HepG2 (cell line): ENCODE measurements around the gene SNAI1. TPM values are rescaled to one million over a fixed set of nuclear protein-coding genes. Genes with fewer than 3 reads are reported as not detected.
A peak's percentile ranks its signal among the peaks of the same experiment; 100 is the strongest.

ENCODE experiments used
- ATAC-seq: fragments of 200-7000 bp; cut with Tn5 transposase; 3 replicates; pipeline ENCODE4 v1.9.1; 2020; ENCODE audit warnings: mild to moderate bottlenecking, moderate library complexity
- BruUV-seq: library from RNA; stranded (reverse); fragments of 400-500 nt; replicated peaks from 2 replicates; lab custom pipeline; 2021; lab: Mats Ljungman, UMichigan
- CTCF ChIA-PET: fragments of 300-600 bp; formaldehyde crosslinking; extraction: SDS; loops from one replicate; lab custom pipeline; 2021; ENCODE audit warnings: low total read pairs, inconsistent platforms, low intra/inter-chr PET ratio; lab: Yijun Ruan, JAX
- POLR2A ChIA-PET: fragments of 350-600 bp; sonication (Branson Sonifier 250); formaldehyde crosslinking; loops from one replicate; lab custom pipeline; 2020; ENCODE audit warnings: antibody characterized with exemption, inconsistent platforms; lab: Yijun Ruan, JAX
- DNase-seq: peaks from one replicate; pipeline ENCODE4 v3.0.0-alpha.2; 2015; ENCODE audit warnings: low spot score
- FAIRE-seq: peaks from 3 replicates; lab custom pipeline; 2011; peaks lifted over from hg19 to GRCh38; lab: Jason Lieb, UNC
- H2AFZ ChIP-seq: one replicate; pipeline ENCODE4 v1.6.1; 2011; ENCODE audit warnings: low read length, inconsistent platforms
- H3K27ac ChIP-seq: fragments of 300-600 bp; 3 replicates; pipeline ENCODE4 v1.8.0; 2011; ENCODE audit warnings: mixed run types, mild to moderate bottlenecking, mixed read lengths, low read length, inconsistent platforms; ENCODE audit not compliant: insufficient read depth; ENCODE audit errors: extremely low read length
- H3K27me3 ChIP-seq, 2 experiments: fragments of 200-600 bp in 1 of 2; 2 replicates in 1 of 2; 3 replicates in 1 of 2; pipeline versions ENCODE4 v1.6.0 to v1.8.0; 2011; ENCODE audit warnings: low read length in 2 of 2, mild to moderate bottlenecking in 2 of 2, moderate library complexity in 2 of 2, inconsistent platforms in 1 of 2; ENCODE audit not compliant: insufficient read depth in 2 of 2, control insufficient read depth in 1 of 2
- H3K36me3 ChIP-seq, 2 experiments: fragments of 200-600 bp in 1 of 2; replicated peaks in 1 of 2; 2 replicates in 1 of 2; 3 replicates in 1 of 2; pipeline versions ENCODE4 v1.5.1 to v1.8.0; 2011; ENCODE audit warnings: low read length in 2 of 2, inconsistent platforms in 1 of 2; ENCODE audit not compliant: insufficient read depth in 2 of 2, control insufficient read depth in 1 of 2
- H3K4me1 ChIP-seq: 2 replicates; pipeline ENCODE4 v1.5.1; 2012; ENCODE audit warnings: low read length, inconsistent platforms; ENCODE audit not compliant: insufficient read depth
- H3K4me2 ChIP-seq: 2 replicates; pipeline ENCODE4 v1.6.0; 2011; ENCODE audit warnings: low read depth, low read length, inconsistent platforms
- H3K4me3 ChIP-seq, 3 experiments: fragments of 200-600 bp in 1 of 3; sonication (generic), shearing (Covaris generic) in 1 of 3; replicated peaks in 1 of 3; 2 replicates each; pipeline ENCODE4 v1.5.1; 2011 to 2016; ENCODE audit warnings: low read length in 3 of 3, inconsistent platforms in 2 of 3, low read depth in 2 of 3, mild to moderate bottlenecking in 2 of 3, control low read depth in 1 of 3, mixed read lengths in 1 of 3; ENCODE audit not compliant: insufficient read depth in 1 of 3
- H3K79me2 ChIP-seq: one replicate; pipeline ENCODE4 v1.6.1; 2011; ENCODE audit warnings: low read length, inconsistent platforms; ENCODE audit not compliant: insufficient read depth
- H3K9ac ChIP-seq: 2 replicates; pipeline ENCODE4 v1.6.0; 2011; ENCODE audit warnings: mild to moderate bottlenecking, low read depth, low read length, inconsistent platforms; ENCODE audit not compliant: insufficient read depth
- H3K9me3 ChIP-seq: 2 replicates; pipeline ENCODE4 v1.5.1; 2012; ENCODE audit warnings: mild to moderate bottlenecking, low read length
- H4K20me1 ChIP-seq: 2 replicates; pipeline ENCODE4 v1.6.0; 2011; ENCODE audit warnings: inconsistent platforms, mild to moderate bottlenecking, low read length, moderate library complexity; ENCODE audit not compliant: insufficient read depth
- HBP1 ChIP-seq: IDR thresholded peaks from 2 replicates; pipeline ENCODE4 v1.6.1; 2016; ENCODE audit warnings: low read depth, control low read depth
- HMGXB4 ChIP-seq, 2 experiments: sonication (generic) in 1 of 2; formaldehyde crosslinking in 1 of 2; IDR thresholded peaks; 2 replicates each; pipeline versions ENCODE4 v1.4.0 to v1.6.1; 2018 to 2020; ENCODE audit warnings: missing genetic modification reagents in 2 of 2, borderline replicate concordance in 1 of 2, low read depth in 1 of 2, mild to moderate bottlenecking in 1 of 2, missing biosample characterization in 1 of 2
- HNF4G ChIP-seq, 2 experiments: sonication (generic) in 1 of 2; formaldehyde crosslinking in 1 of 2; IDR thresholded peaks; 2 replicates each; pipeline versions ENCODE4 v1.4.0 to v1.6.1; 2011 to 2020; ENCODE audit warnings: borderline replicate concordance in 2 of 2, low read depth in 2 of 2, mild to moderate bottlenecking in 2 of 2, low read length in 1 of 2, missing genetic modification reagents in 1 of 2, moderate library complexity in 1 of 2
- MEIS2 ChIP-seq: sonication (generic); formaldehyde crosslinking; IDR thresholded peaks from 2 replicates; pipeline ENCODE4 v1.9.0; 2021; ENCODE audit warnings: mild to moderate bottlenecking, missing genetic modification reagents
- NFYB ChIP-seq: sonication (generic); formaldehyde crosslinking; IDR thresholded peaks from 2 replicates; pipeline ENCODE4 v1.4.0; 2020; ENCODE audit warnings: missing genetic modification reagents
- NFYC ChIP-seq: IDR thresholded peaks from 2 replicates; pipeline ENCODE4 v1.6.1; 2016; ENCODE audit warnings: missing genetic modification reagents, missing compliant biosample characterization
- NKX3-1 ChIP-seq: sonication (generic); formaldehyde crosslinking; IDR thresholded peaks from 2 replicates; pipeline ENCODE4 v1.5.0; 2020; ENCODE audit warnings: missing genetic modification reagents
- SIN3A ChIP-seq: IDR thresholded peaks from 2 replicates; pipeline ENCODE4 v1.6.1; 2011; ENCODE audit warnings: low read depth, mild to moderate bottlenecking, control low read depth, low read length, borderline replicate concordance
- ZBTB7A ChIP-seq: sonication (generic); formaldehyde crosslinking; IDR thresholded peaks from 2 replicates; pipeline ENCODE4 v1.8.0; 2022; ENCODE audit warnings: mild to moderate bottlenecking, missing genetic modification reagents
- ZNF280B ChIP-seq: sonication (generic); formaldehyde crosslinking; IDR thresholded peaks from 2 replicates; pipeline ENCODE4 v1.5.0; 2020; ENCODE audit warnings: missing genetic modification reagents, mild to moderate bottlenecking, borderline replicate concordance
- WGBS: methylation state at CpG from one replicate; pipeline ENCODE4 v1.1.6; 2017; ENCODE audit warnings: low lambda C conversion rate; 5-methylcytosine and 5-hydroxymethylcytosine counted together
- in situ Hi-C: cut with HindIII; loops from 2 replicates; pipeline ENCODE4 v1.10.0; 2017; ENCODE audit warnings: low pct_unique_long_range_greater_than_20kb; ENCODE audit not compliant: extremely low pct_ligation_motif_present
- intact Hi-C: fragments of 100-400 bp; cut with micrococcal nuclease; formaldehyde crosslinking; loops from one replicate; pipeline ENCODE4 v1.10.0; 2022; ENCODE audit not compliant: unreplicated experiment
- polyA plus RNA-seq, 8 experiments: library from polyadenylated mRNA; depleted of rRNA in 3 of 8; stranded (reverse) in 7 of 8; unstranded in 1 of 8; fragments of >200 nt; fragmentation: Illumina TruSeq in 4 of 8; extraction: Trizol in 4 of 8; gene quantifications; 2 replicates each; pipeline versions ENCODE4 v1.2.1 to v1.2.3, GENCODE V29; 2011 to 2016; ENCODE audit warnings: low read depth in 4 of 8, missing spikeins in 1 of 8, mixed read lengths in 1 of 8; ENCODE audit not compliant: insufficient read depth in 1 of 8
- total RNA-seq, 5 experiments: library from RNA; depleted of rRNA; stranded (reverse); fragments of >200 nt; fragmentation: Illumina TruSeq; extraction: Trizol; gene quantifications; 2 replicates each; pipeline ENCODE4 v1.2.3, GENCODE V29; 2016; ENCODE audit warnings: low read depth in 1 of 5

The SNAI1 gene
- total and polyA plus RNA-seq, 2 of the 13 experiments (the other 11 are each of a cell fraction or from before 2014, with no cell fraction given): 1.3 to 1.4 TPM

GRCh38 chr20:50015993-50016770, 33.4 kb downstream of the SNAI1 start (continued):
- TF ChIP-seq HNF4G (IDR thresholded peaks at IDR 0.05; ENCODE audit: borderline replicate concordance, low read depth, low read length) (peak; percentile 57; the same call in 1 of the 2 replicates), HNF4G (CRISPR knock-in tag; IDR thresholded peaks at IDR 0.05; ENCODE audit: borderline replicate concordance, low read depth) (no peak), NKX3-1 (CRISPR knock-in tag) (no peak), MEIS2 (CRISPR knock-in tag) (no peak), SIN3A (0 out of 2 replicates have a peak, but pooled peaks have one; percentile 49)

- H3K9ac ChIP-seq: no peak overlapping the region
- WGBS: 64% methylated on average over 5 of the region's 5 CpGs
- in situ Hi-C loops (no loop called here), intact Hi-C loops (no loop called here)
- ATAC-seq: no peak
- BruUV-seq: no TSS peak
- TF ChIP-seq NFYB: 0 out of 2 replicates have a peak, but pooled peaks have one; percentile 25
- no peak for TF ChIP-seq HBP1
- TF ChIP-seq NFYC (CRISPR knock-in tag): 0 out of 2 replicates have a peak, but pooled peaks have one; percentile 37
- TF ChIP-seq HMGXB4 (CRISPR knock-in tag; IDR thresholded peaks at IDR 0.05; ENCODE audit: borderline replicate concordance in 1 of 2, low read depth in 1 of 2): no peak
- peak; percentile 58; the same call in 1 of the 2 replicates for TF ChIP-seq ZNF280B (CRISPR knock-in tag)
- TF ChIP-seq ZBTB7A (CRISPR knock-in tag): 0 out of 2 replicates have a peak, but pooled peaks have one; percentile 21
- H3K27ac ChIP-seq: no peak overlapping the region
- H2AFZ ChIP-seq: no peak overlapping the region
- CTCF ChIA-PET: no interaction called here
- no peaks in the 10 kb centered on the region for H3K36me3 ChIP-seq
- H3K27me3 ChIP-seq: peaks cover 3 to 9% of the 10 kb centered on the region in 2 experiments; a peak in 2 of 5 replicates
- no peak for DNase-seq
- no peaks in the 10 kb centered on the region for H3K9me3 ChIP-seq
- no peaks in the 10 kb centered on the region for H4K20me1 ChIP-seq
- no peak overlapping the region for H3K4me2 ChIP-seq
- no peak overlapping the region for H3K4me3 ChIP-seq
- H3K79me2 ChIP-seq: no peaks in the 10 kb centered on the region
- no peak for FAIRE-seq
- POLR2A ChIA-PET: interaction anchor here (0.7 kb wide), 1 partner anchor 32 kb away, joined by 3 read pairs; no protein-coding TSS in a partner anchor
- peaks cover 39% of the 10 kb centered on the region for H3K4me1 ChIP-seq
Measured at GRCh38 chr20:50017160-50017559, 34.4 kb downstream of the SNAI1 start.
